Suprapubic skin (tissue), 4 donors: Measurements from ENCODE around the gene HIGD2B.

Source experiments
- CTCF ChIP-seq, 2 donors: fragments of 200-600 bp in 1 of 2; fragments of 450-650 bp in 1 of 2; sonication (generic) in 1 of 2; IDR thresholded peaks; one replicate each; pipeline ENCODE4 v1.5.1; 2016 to 2019; ENCODE audit warnings: antibody characterized with exemption in 2 of 2, mild to moderate bottlenecking in 1 of 2, moderate library complexity in 1 of 2
- POLR2A ChIP-seq, 2 donors: fragments of 450-650 bp; IDR thresholded peaks; one replicate each; pipeline ENCODE4 v1.6.1; 2017; ENCODE audit warnings: antibody characterized with exemption in 2 of 2, mild to moderate bottlenecking in 2 of 2, moderate library complexity in 2 of 2
- POLR2AphosphoS5 ChIP-seq, 3 donors: sonication (generic); formaldehyde crosslinking; IDR thresholded peaks; one replicate each; pipeline ENCODE4 v1.6.1; 2017; ENCODE audit warnings: antibody characterized with exemption in 3 of 3

GRCh38 chr15:72688697-72689096 lies 2.7 kb upstream of the HIGD2B start:
- TF ChIP-seq POLR2AphosphoS5 (IDR thresholded peaks at IDR 0.05): no peak
- no peak for TF ChIP-seq POLR2A (IDR thresholded peaks at IDR 0.05)
- TF ChIP-seq CTCF (IDR thresholded peaks at IDR 0.05): no peak
